DOHH2 (cell line): ENCODE data around the gene KIAA0513.

ENCODE experiments used
- H3F3A ChIP-seq: fragments of 200-600 bp; sonication (generic), shearing (Covaris generic); 2 replicates; pipeline ENCODE4 v1.6.0; 2016; ENCODE audit warnings: antibody characterized with exemption, mild to moderate bottlenecking; ENCODE audit not compliant: control insufficient read depth, insufficient read depth
- H3K27ac ChIP-seq: fragments of 200-600 bp; sonication (generic); 2 replicates; pipeline ENCODE4 v1.5.1; 2014; ENCODE audit warnings: low read depth, mild to moderate bottlenecking, low read length, moderate library complexity
- H3K27me3 ChIP-seq: fragments of 200-600 bp; sonication (generic); 2 replicates; pipeline ENCODE4 v1.6.1; 2014; ENCODE audit warnings: mild to moderate bottlenecking, low read length, mixed read lengths; ENCODE audit not compliant: control insufficient read depth
- H3K36me3 ChIP-seq: fragments of 200-600 bp; sonication (generic); 2 replicates; pipeline ENCODE4 v1.6.1; 2014; ENCODE audit warnings: mild to moderate bottlenecking, low read length, moderate library complexity, mixed read lengths; ENCODE audit not compliant: control insufficient read depth
- H3K4me1 ChIP-seq: fragments of 200-600 bp; sonication (generic); 2 replicates; pipeline ENCODE4 v1.6.1; 2014; ENCODE audit warnings: mild to moderate bottlenecking, low read length, mixed read lengths; ENCODE audit not compliant: control insufficient read depth
- H3K4me2 ChIP-seq: fragments of 200-600 bp; sonication (generic); 2 replicates; pipeline ENCODE4 v1.6.0; 2014; ENCODE audit warnings: mild to moderate bottlenecking, low read length, moderate library complexity
- H3K4me3 ChIP-seq: fragments of 200-600 bp; sonication (generic); 2 replicates; pipeline ENCODE4 v1.5.1; 2014; ENCODE audit warnings: mild to moderate bottlenecking, low read length, mixed read lengths
- H3K79me2 ChIP-seq: fragments of 200-600 bp; sonication (generic); 2 replicates; pipeline ENCODE4 v1.6.1; 2014; ENCODE audit warnings: mild to moderate bottlenecking, low read length, mixed read lengths; ENCODE audit not compliant: control insufficient read depth
- H3K9me2 ChIP-seq: fragments of 200-600 bp; sonication (generic); replicated peaks from 2 replicates; pipeline ENCODE4 v1.6.1; 2014; ENCODE audit warnings: mild to moderate bottlenecking, low read length, mixed read lengths; ENCODE audit not compliant: control insufficient read depth
- H3K9me3 ChIP-seq: fragments of 200-600 bp; sonication (generic); 2 replicates; pipeline ENCODE4 v1.6.1; 2014; ENCODE audit warnings: antibody characterized with exemption, low read length, mixed read lengths; ENCODE audit not compliant: control insufficient read depth, insufficient read depth
- H4K20me1 ChIP-seq: fragments of 200-600 bp; sonication (generic); 2 replicates; pipeline ENCODE4 v1.6.0; 2014; ENCODE audit warnings: low read depth, mild to moderate bottlenecking, antibody characterized with exemption, low read length, moderate library complexity; ENCODE audit not compliant: control insufficient read depth, insufficient read depth
- CTCF ChIP-seq: fragments of 200-600 bp; sonication (generic); IDR thresholded peaks from one replicate; pipeline ENCODE4 v1.5.1; 2014; ENCODE audit warnings: antibody characterized with exemption, mild to moderate bottlenecking, low read depth, low read length; ENCODE audit not compliant: poor library complexity, severe bottlenecking
- EZH2phosphoT487 ChIP-seq: fragments of 200-600 bp; sonication (generic); IDR thresholded peaks from 2 replicates; pipeline ENCODE4 v1.6.1; 2017; ENCODE audit warnings: borderline replicate concordance, mild to moderate bottlenecking, antibody characterized with exemption, low read length, moderate library complexity, mixed read lengths

The KIAA0513 gene

DNA sequence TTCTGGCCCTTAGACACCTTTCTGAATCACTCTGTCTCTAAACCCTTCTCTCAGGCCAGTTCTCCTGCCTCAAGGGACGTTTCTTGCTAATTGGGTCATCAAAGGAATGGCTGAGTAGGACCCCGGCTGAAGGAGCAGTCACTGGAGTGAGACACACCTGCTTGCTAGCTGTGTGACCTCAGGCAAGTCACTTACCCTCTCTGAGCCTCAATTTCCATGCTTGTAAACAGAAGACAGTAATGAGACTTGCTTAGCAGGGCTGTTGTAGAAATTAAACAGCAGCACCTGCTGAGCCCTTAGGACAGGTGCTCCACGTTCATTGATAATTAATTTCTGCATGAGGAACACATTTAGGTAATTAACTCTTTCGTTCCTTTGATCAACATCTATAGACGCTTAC, 77.9 kb downstream of the KIAA0513 start:
- no peak overlapping the region for H3K27ac ChIP-seq
- no peaks in the 10 kb centered on the region for H3K79me2 ChIP-seq
- no peaks in the 10 kb centered on the region for H3K9me3 ChIP-seq
- H3K4me3 ChIP-seq: no peak overlapping the region
- peak overlapping the region; percentile 40 for H3K4me2 ChIP-seq
- no peaks in the 10 kb centered on the region for H3F3A ChIP-seq
- TF ChIP-seq EZH2phosphoT487: no peak
- TF ChIP-seq CTCF: no peak
- no peaks in the 10 kb centered on the region for H3K9me2 ChIP-seq
- H3K27me3 ChIP-seq: no peaks in the 10 kb centered on the region; the same call in 1 of the 2 replicates
- no peaks in the 10 kb centered on the region for H3K36me3 ChIP-seq
- H4K20me1 ChIP-seq: no peaks in the 10 kb centered on the region
- H3K4me1 ChIP-seq: peaks cover 21% of the 10 kb centered on the region

- Histone ChIP-seq H4K20me1 (no peaks in the 10 kb centered on the region), H3K4me1 (peaks cover 20% of the 10 kb centered on the region), H3K36me3 (no peaks in the 10 kb centered on the region), H3K4me2 (no peak overlapping the region), H3F3A (no peaks in the 10 kb centered on the region), H3K4me3 (no peak overlapping the region), H3K9me2 (no peaks in the 10 kb centered on the region), H3K9me3 (no peaks in the 10 kb centered on the region), H3K27ac (no peak overlapping the region), H3K79me2 (no peaks in the 10 kb centered on the region), H3K27me3 (no peaks in the 10 kb centered on the region; the same call in 1 of the 2 replicates)
- TF ChIP-seq EZH2phosphoT487: no peak
- no peak for TF ChIP-seq CTCF
Measured at GRCh38 chr16:85107083-85107482, 79.5 kb downstream of the KIAA0513 start.

GRCh38 chr16:85107532-85107931, 79.9 kb downstream of the KIAA0513 start:
- Histone ChIP-seq H3K4me2 (no peak overlapping the region), H3K9me2 (no peaks in the 10 kb centered on the region), H3K9me3 (no peaks in the 10 kb centered on the region), H3K36me3 (no peaks in the 10 kb centered on the region), H3K27ac (no peak overlapping the region), H3K79me2 (no peaks in the 10 kb centered on the region), H3F3A (no peaks in the 10 kb centered on the region), H3K4me1 (peaks cover 15% of the 10 kb centered on the region), H3K27me3 (no peaks in the 10 kb centered on the region; the same call in 1 of the 2 replicates), H3K4me3 (no peak overlapping the region), H4K20me1 (no peaks in the 10 kb centered on the region)
- TF ChIP-seq EZH2phosphoT487: no peak
- no peak for TF ChIP-seq CTCF
